AG04449 (cell line): Measurements from ENCODE around the gene CRTC1.

Experiments
- CTCF ChIA-PET: fragments of 350-600 bp; formaldehyde crosslinking; extraction: SDS; loops from one replicate; lab custom pipeline; 2021; ENCODE audit warnings: antibody characterized with exemption; lab: Yijun Ruan, JAX
- POLR2A ChIA-PET: fragments of 400-600, 350-600 bp; formaldehyde crosslinking; extraction: SDS; loops from one replicate; lab custom pipeline; 2020; ENCODE audit warnings: antibody characterized with exemption, inconsistent platforms; lab: Yijun Ruan, JAX
- DNase-seq: peaks from one replicate; pipeline ENCODE4 v3.0.0-alpha.2; 2010; ENCODE audit warnings: low read depth, low spot score
- H3K4me3 ChIP-seq: 2 replicates; pipeline ENCODE4 v1.5.1; 2011; ENCODE audit warnings: low read depth, mild to moderate bottlenecking, control low read depth, low read length
- CTCF ChIP-seq: IDR thresholded peaks from one replicate; pipeline ENCODE4 v1.5.1; 2011; ENCODE audit warnings: mild to moderate bottlenecking, moderate library complexity, low read length, control low read depth, inconsistent platforms; ENCODE audit not compliant: insufficient read depth; ENCODE audit errors: missing control alignments

The CRTC1 gene

DNA sequence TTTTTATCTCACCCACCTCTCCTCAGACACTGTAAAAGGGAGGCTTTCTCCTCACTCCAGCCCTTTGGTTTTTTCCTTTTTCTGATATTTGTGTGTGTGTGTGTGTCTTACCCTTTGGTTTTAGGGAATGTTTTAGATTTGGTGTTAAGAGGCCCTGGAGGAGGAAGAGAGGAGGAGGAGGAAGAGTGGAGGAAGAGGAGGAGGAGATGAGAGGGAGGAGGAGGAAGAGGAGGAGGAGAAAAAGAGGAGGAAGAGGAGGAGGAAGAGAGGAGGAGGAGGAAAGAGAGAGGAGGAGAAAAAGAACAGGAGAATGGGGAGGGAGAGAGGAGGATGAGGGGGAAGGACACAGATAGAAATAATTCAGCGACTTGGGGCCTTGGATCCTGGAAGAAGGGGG lies 36.1 kb upstream of the CRTC1 start:
- no peak for TF ChIP-seq CTCF
- CTCF ChIA-PET = no interaction called here
- no peak overlapping the region for H3K4me3 ChIP-seq
- POLR2A ChIA-PET = no interaction called here
- no peak for DNase-seq

- H3K4me3 ChIP-seq = no peak overlapping the region
- TF ChIP-seq CTCF = no peak
- DNase-seq = no peak
- POLR2A ChIA-PET = no interaction called here
- CTCF ChIA-PET = no interaction called here
These were observed 35.7 kb upstream of the CRTC1 start for GRCh38 chr19:18647807-18648206.

DNA sequence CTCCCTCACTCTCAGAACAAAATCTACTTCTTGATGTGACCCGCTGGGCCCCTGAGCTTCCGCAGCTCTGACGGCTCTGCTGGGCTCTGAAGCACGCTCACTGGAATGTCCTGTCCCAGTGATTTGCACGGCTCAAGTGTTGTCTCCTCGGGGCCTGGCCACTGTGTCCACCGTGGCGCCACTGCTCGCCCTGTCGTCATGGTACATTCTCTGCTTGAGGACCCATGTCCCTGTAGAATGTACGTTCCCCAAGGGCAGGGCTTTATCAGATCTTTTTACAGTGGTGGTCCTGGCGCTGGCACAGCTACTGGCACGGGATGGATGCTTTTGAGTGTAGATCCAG lies 34.5 kb upstream of the CRTC1 start:
- no peak for DNase-seq
- no peak overlapping the region for H3K4me3 ChIP-seq
- TF ChIP-seq CTCF = no peak
- ChIA-PET POLR2A (no interaction called here), CTCF (interaction anchor here (0.7 to 1.3 kb wide), 3 partner anchors 19 to 198 kb away, joined by 3 read pairs; no protein-coding TSS in a partner anchor)

DNA sequence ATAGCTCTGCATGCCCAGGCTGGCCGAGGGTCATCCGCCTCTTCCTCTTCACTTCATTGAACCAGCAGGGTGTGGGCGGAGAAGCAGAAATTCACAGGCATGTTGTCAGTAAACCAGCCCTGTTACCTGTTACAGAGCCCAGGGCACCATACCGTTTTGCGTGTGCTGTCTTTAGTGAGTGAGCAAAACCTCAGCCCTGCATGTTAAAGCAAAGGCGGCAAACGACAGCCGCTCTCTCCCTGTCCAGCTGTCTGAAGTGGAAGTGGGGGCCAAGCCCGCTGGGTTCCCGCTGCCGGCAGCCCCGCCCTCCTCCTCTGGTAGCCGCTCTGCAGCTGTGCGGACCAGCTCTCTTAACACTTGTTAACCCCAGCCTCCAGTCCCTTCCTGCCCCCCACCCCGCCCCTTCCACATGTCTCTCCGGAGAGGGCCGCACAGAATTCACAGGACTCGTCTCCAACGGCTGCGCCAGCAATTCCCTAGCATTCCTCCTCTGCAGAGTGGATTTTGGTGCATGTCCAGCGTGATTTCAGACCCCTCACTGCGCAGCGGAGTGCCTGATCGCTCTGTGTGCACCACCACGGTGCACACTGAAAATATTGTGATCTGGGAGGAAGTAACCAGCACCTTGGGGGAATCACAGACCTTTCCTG lies 34.0 kb upstream of the CRTC1 start:
- DNase-seq = no peak
- ChIA-PET CTCF (interaction anchor here (1.2 to 1.3 kb wide), 2 partner anchors 20 to 27 kb away, joined by 3 read pairs; no protein-coding TSS in a partner anchor), POLR2A (no interaction called here)
- no peak overlapping the region for H3K4me3 ChIP-seq
- TF ChIP-seq CTCF = no peak

DNA sequence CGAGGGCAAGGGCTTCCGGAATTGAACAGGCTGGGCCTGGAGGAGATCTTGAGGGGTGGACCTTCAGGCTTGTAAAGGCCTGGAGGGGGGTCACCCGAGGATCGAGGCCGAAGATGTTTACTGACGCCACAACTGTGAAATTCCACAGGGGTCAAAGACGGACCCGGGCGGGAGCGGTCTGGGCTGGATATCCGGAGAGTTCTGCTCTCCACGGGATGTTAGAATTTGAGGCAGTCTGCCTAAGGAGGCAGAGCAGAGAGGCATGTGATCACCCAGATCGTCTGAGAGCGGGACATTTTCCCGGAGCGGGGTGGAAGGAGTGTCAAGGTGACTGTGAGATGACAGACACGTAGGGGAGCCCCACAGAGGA lies 33.5 kb upstream of the CRTC1 start:
- no peak for TF ChIP-seq CTCF
- no peak for DNase-seq
- ChIA-PET POLR2A (no interaction called here), CTCF (interaction anchor here (1.3 kb wide), 1 partner anchor 26 kb away, joined by 3 read pairs; no protein-coding TSS in a partner anchor)
- H3K4me3 ChIP-seq = no peak overlapping the region

- no peak for TF ChIP-seq CTCF
- POLR2A ChIA-PET = no interaction called here
These were observed 32.9 kb upstream of the CRTC1 start for GRCh38 chr19:18650468-18651041.

More at GRCh38 chr19:18650468-18651041, 32.9 kb upstream of the CRTC1 start:
- no peak for DNase-seq
- CTCF ChIA-PET = no interaction called here
- H3K4me3 ChIP-seq = no peak overlapping the region
